Measurements from ENCODE around the gene SOCS7. TPM values are rescaled to one million over a fixed set of nuclear protein-coding genes. Genes with fewer than 3 reads are reported as not detected.
A peak's percentile ranks its signal among the peaks of the same experiment; 100 is the strongest.

SOCS7 gene
- polyA plus RNA-seq, 3 donors: 0.14 to 13.2 (median 0.15) TPM

DNA sequence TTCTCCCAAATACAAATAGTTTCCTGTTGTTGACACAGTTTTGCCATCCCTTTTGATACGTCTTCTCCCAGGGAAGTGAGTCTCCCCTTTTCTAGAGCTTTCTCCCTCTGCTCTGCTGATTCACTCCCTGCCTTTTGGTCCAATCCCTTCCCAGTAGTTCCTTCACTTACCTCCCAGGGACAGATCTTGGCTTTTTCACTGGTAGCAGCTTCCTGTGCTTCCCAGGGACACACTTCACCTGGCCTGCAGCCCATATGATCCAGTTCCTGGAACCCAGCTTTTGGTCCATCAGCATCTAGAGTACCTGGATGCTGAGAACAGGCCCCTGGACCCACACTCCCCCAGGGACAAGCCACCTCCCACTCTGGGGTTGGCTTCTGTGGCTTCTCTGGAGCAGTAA is 23.7 kb upstream of the SOCS7 start:
- 30% methylated on average over 1 of the region's 1 CpG for whole genome bisulfite sequencing (ENCODE audit: insufficient coverage)
- Histone ChIP-seq H3K79me2 (ENCODE audit: insufficient read depth, low read length) (no peaks in the 10 kb centered on the region), H3K27me3 (ENCODE audit: control insufficient read depth in 2 of 2, insufficient read depth in 2 of 2, low read length in 2 of 2) (no peaks in the 10 kb centered on the region), H2AFZ (ENCODE audit: insufficient read depth, low read depth, low read length, poor library complexity, severe bottlenecking) (peak overlapping the region; percentile 44), H3K36me3 (replicated peaks in 1 of 2; ENCODE audit: control insufficient read depth in 1 of 2, insufficient read depth in 2 of 2, low read length in 2 of 2) (peaks cover 4 to 8% of the 10 kb centered on the region in 2 donors), H3K27ac (ENCODE audit: low read depth in 1 of 2, low read length in 2 of 2) (no peak overlapping the region), H3K9me3 (replicated peaks in 1 of 2; ENCODE audit: control insufficient read depth in 1 of 2, insufficient read depth in 1 of 2, low read length in 2 of 2) (no peaks in the 10 kb centered on the region), H4K20me1 (ENCODE audit: insufficient read depth, low read length) (no peaks in the 10 kb centered on the region), H3K4me3 (replicated peaks in 1 of 3; ENCODE audit: low read depth in 2 of 3, low read length in 3 of 3) (no peak overlapping the region), H3K4me1 (ENCODE audit: control insufficient read depth in 1 of 2, insufficient read depth in 2 of 2, low read length in 2 of 2) (peaks cover 32 to 33% of the 10 kb centered on the region in 2 donors), H3K9ac (ENCODE audit: insufficient read depth, low read length, poor library complexity, severe bottlenecking) (no peak overlapping the region), H3K4me2 (replicated peaks; ENCODE audit: extremely low read depth, low read length, poor library complexity, severe bottlenecking) (no peak overlapping the region)
- TF ChIP-seq, protein P1, sequence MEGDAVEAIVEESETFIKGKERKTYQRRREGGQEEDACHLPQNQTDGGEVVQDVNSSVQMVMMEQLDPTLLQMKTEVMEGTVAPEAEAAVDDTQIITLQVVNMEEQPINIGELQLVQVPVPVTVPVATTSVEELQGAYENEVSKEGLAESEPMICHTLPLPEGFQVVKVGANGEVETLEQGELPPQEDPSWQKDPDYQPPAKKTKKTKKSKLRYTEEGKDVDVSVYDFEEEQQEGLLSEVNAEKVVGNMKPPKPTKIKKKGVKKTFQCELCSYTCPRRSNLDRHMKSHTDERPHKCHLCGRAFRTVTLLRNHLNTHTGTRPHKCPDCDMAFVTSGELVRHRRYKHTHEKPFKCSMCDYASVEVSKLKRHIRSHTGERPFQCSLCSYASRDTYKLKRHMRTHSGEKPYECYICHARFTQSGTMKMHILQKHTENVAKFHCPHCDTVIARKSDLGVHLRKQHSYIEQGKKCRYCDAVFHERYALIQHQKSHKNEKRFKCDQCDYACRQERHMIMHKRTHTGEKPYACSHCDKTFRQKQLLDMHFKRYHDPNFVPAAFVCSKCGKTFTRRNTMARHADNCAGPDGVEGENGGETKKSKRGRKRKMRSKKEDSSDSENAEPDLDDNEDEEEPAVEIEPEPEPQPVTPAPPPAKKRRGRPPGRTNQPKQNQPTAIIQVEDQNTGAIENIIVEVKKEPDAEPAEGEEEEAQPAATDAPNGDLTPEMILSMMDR (IDR thresholded peaks at IDR 0.05): no peak
- peaks cover 0 to 2% (median 1%) of the 10 kb centered on the region in 3 donors for H3K27me3 Mint-ChIP-seq (ENCODE audit: low read depth in 3 of 3)
- no peak overlapping the region for H3K4me3 Mint-ChIP-seq
- H3K4me1 Mint-ChIP-seq: peaks cover 40% of the 10 kb centered on the region
- peaks cover 0 to 2% (median 0%) of the 10 kb centered on the region in 7 donors for H3K9me3 Mint-ChIP-seq
- peak overlapping the region in 2 of 7 donors; percentile 48 to 54 for H3K27ac Mint-ChIP-seq
- H3K36me3 Mint-ChIP-seq: peaks cover 8 to 10% of the 10 kb centered on the region in 2 donors
- peak in 1 of 3 donors; percentile 2 for DNase-seq
- intact Hi-C loops (cut with micrococcal nuclease): no loop called here

DNA sequence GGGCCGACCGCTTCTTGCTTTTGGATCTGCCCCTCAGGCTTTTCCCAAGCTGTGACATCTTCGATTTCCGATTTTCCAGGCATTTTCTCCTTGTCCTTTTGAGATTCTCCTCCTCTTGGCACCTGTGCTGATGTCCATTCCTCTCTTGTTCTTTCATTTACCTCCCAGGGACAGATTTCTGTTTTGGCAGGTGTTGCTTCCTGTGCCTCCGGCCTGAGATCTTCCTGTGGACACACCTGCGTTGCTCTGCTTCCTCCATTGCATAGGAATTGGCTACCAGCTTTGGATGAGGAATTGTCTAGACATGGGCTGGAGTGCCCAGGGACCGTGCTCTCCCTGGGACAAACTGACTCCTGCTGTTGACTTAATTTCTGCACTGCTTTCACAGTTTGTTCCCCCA is 23.0 kb upstream of the SOCS7 start:
- Mint-ChIP-seq H3K4me1 (peaks cover 40% of the 10 kb centered on the region), H3K9me3 (peaks cover 0 to 5% (median 0%) of the 10 kb centered on the region in 7 donors), H3K36me3 (peaks cover 3% of the 10 kb centered on the region in 2 donors), H3K27me3 (ENCODE audit: low read depth in 3 of 3) (peaks cover 2% of the 10 kb centered on the region in 3 donors), H3K27ac (peak overlapping the region in 1 of 7 donors; percentile 59), H3K4me3 (no peak overlapping the region)
- 100% methylated on average over 5 of the region's 7 CpGs for WGBS (ENCODE audit: insufficient coverage)
- Histone ChIP-seq H3K9me3 (replicated peaks in 1 of 2; ENCODE audit: control insufficient read depth in 1 of 2, insufficient read depth in 1 of 2, low read length in 2 of 2) (no peaks in the 10 kb centered on the region), H3K36me3 (replicated peaks in 1 of 2; ENCODE audit: control insufficient read depth in 1 of 2, insufficient read depth in 2 of 2, low read length in 2 of 2) (peaks cover 0 to 1% of the 10 kb centered on the region in 2 donors), H3K79me2 (ENCODE audit: insufficient read depth, low read length) (no peaks in the 10 kb centered on the region), H3K9ac (ENCODE audit: insufficient read depth, low read length, poor library complexity, severe bottlenecking) (no peak overlapping the region), H3K4me2 (replicated peaks; ENCODE audit: extremely low read depth, low read length, poor library complexity, severe bottlenecking) (no peak overlapping the region), H2AFZ (ENCODE audit: insufficient read depth, low read depth, low read length, poor library complexity, severe bottlenecking) (no peak overlapping the region), H3K27me3 (ENCODE audit: control insufficient read depth in 2 of 2, insufficient read depth in 2 of 2, low read length in 2 of 2) (no peaks in the 10 kb centered on the region), H3K4me3 (replicated peaks in 1 of 3; ENCODE audit: low read depth in 2 of 3, low read length in 3 of 3) (no peak overlapping the region), H3K27ac (ENCODE audit: low read depth in 1 of 2, low read length in 2 of 2) (no peak overlapping the region), H4K20me1 (ENCODE audit: insufficient read depth, low read length) (no peaks in the 10 kb centered on the region), H3K4me1 (ENCODE audit: control insufficient read depth in 1 of 2, insufficient read depth in 2 of 2, low read length in 2 of 2) (peaks cover 32 to 33% of the 10 kb centered on the region in 2 donors)
- intact Hi-C loops (cut with micrococcal nuclease): no loop called here
- DNase-seq: no peak
- TF ChIP-seq, protein P1 (IDR thresholded peaks at IDR 0.05): no peak
